C4-2B (cell line): ENCODE measurements around the gene UBE2J2.

Experiments used
- H3K27ac ChIP-seq: fragments of 450-650 bp; 2 replicates; pipeline ENCODE4 v1.5.1; 2017
- ZFX ChIP-seq: fragments of 450-650 bp; IDR thresholded peaks from 2 replicates; pipeline ENCODE4 v1.6.1; 2017
- TF ChIP-seq, protein P1 (sequence below): fragments of 450-650 bp; conservative IDR thresholded peaks from 2 replicates; pipeline ENCODE4 v1.5.1; 2017; ENCODE audit warnings: mild to moderate bottlenecking

Gene UBE2J2

DNA sequence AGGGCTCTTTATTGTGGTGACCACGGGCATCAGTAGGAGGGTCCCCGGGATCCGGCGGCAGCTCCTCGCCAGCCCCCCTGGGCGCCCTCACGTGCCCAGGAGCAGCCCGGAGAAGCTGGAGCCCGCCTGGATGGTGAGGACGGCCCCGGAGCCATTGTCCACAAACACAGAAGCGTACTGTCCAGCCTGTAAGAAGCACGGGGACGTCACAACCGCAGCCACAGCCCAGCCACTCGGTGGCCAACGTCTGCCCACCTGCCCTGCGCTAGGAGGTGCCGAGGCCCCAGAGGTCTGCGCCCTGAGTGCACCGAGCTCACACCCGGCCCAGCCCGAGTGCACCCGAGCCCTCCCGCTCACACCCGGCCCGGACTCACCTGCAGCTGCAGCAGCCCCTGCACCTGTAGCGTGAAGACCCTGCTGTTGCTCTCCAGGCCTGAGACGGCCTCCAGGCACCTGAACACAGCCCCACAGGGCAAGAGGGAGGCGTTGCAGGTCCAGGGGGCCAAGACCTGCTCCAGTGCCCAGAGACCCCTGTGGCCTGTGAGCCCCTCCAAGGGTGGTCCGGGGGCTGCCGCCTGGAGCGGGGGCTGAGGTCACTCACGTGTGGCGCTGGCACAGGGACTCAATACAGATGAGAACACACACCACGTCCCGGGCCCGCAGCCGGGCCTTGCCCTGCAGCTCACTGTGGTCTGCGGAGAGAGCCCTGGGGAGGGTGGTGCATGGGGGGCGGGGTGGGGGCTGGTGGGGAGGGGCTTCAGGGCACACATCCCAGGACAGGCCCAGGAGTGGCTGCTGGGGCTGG lies 31.0 kb downstream of the UBE2J2 start:
- TF ChIP-seq, protein P1, sequence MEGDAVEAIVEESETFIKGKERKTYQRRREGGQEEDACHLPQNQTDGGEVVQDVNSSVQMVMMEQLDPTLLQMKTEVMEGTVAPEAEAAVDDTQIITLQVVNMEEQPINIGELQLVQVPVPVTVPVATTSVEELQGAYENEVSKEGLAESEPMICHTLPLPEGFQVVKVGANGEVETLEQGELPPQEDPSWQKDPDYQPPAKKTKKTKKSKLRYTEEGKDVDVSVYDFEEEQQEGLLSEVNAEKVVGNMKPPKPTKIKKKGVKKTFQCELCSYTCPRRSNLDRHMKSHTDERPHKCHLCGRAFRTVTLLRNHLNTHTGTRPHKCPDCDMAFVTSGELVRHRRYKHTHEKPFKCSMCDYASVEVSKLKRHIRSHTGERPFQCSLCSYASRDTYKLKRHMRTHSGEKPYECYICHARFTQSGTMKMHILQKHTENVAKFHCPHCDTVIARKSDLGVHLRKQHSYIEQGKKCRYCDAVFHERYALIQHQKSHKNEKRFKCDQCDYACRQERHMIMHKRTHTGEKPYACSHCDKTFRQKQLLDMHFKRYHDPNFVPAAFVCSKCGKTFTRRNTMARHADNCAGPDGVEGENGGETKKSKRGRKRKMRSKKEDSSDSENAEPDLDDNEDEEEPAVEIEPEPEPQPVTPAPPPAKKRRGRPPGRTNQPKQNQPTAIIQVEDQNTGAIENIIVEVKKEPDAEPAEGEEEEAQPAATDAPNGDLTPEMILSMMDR, result no peak
- TF ChIP-seq ZFX, result no peak
- no peak overlapping the region for H3K27ac ChIP-seq

- peak overlapping the region; percentile 100 for H3K27ac ChIP-seq
- no peak for TF ChIP-seq ZFX
- TF ChIP-seq, protein P1, result no peak
Measured at GRCh38 chr1:1241588-1242219, 31.9 kb downstream of the UBE2J2 start.

DNA sequence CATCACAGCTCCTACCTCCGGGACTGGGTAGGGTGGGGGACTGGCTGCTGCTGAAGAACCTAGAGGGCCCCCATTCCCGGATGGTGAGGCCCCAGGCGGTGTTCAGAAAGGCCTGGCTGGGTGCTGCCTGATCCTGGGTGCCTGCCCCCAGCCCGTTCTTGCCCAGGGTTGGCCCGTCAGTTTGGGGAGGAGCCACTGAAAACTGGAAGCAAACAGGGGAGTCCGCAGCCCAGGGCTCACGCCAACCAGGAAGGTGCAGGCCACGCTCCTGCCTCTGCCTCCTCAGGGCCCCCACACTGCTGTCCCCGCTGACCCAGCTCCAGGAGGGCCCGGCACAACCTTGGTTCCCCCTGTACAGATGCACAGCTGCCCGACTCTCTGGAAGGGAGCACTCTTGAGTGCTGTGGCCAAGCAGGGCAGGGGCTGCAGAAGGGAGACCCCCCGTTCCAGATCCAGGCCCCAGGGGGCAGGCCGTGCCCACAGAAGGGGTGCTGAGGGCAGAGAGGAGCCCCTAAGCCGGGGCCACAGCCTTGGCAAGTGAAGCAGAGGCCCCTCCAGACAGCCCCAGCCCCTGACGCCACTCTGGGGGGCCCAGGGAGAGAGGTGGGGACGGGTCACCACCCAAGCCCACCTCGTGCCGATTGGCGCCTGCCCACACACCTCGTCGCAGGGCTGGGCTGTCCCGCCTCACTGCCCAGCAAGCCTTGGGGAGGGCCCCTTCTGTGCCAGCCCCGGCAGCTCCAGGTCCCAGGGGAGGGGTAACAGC lies 32.6 kb downstream of the UBE2J2 start:
- H3K27ac ChIP-seq, result peak overlapping the region; percentile 100
- peak; percentile 15; the same call in 1 of the 2 replicates for TF ChIP-seq ZFX
- TF ChIP-seq, protein P1, result no peak

DNA sequence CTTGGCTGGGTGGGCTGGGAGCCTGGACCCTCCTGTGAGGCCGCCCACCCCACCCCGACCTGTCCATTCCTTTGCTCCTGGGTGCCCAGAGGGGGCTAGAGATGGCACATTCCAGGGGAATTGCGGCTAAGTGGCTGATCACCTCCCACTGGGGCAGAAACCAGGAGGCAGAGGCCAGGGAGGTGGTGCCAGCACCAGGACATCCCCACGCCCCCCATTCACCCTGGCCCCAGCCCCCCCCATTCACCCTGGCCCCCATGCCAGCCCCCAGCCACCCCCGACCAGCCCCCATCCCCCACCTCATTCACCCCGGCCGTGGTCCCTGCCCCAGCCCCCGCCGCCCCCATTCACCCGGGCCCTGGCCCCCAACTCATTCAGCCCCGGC lies 33.3 kb downstream of the UBE2J2 start:
- peak overlapping the region; percentile 100 for H3K27ac ChIP-seq
- TF ChIP-seq ZFX, result no peak
- TF ChIP-seq, protein P1, result no peak

DNA sequence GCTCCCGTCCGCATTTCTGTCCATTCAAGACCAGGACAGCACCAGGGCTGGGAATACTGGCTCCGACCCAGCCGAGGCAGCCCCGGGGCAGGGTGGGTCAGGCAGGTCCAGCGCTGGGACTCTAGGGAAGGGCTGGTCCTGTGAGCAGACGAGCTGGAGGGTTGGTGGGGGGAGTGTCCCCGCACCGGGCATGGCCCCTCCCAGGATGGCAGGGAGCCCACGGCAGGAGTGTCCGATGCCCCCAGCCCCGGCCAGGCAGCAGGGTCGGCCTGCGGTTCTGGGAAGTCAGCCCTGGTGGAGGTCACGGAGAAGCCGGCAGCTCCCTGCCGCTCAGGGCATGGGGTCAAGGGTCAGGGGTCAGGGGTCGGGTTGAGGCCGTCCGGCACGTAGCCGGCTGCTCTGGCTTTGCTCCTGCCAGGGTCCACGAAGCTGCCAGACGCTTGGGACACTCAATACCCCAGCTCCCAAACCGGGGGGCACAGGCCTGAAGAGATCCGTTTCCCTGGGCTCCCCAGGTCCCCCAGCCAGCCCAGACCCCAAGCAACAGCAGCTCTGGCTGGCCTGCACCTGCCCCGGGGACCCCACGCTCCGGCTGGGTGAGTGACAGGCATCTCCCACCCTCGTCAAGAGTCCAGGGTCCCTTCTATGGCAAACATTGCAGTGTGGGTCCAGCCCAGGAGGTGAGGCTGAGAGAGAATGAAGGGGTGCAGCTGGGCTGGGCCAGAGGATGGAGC lies 33.9 kb downstream of the UBE2J2 start:
- H3K27ac ChIP-seq, result peak overlapping the region; percentile 100
- TF ChIP-seq ZFX, result no peak
- TF ChIP-seq, protein P1, result no peak

GRCh38 chr1:1239227-1239613 lies 34.4 kb downstream of the UBE2J2 start:
- H3K27ac ChIP-seq, result peak overlapping the region; percentile 100; the same call in 1 of the 2 replicates
- TF ChIP-seq ZFX, result no peak
- TF ChIP-seq, protein P1, result no peak
